ENCODE results near the gene SDSL.
A peak's percentile ranks its signal among the peaks of the same experiment; 100 is the strongest.

Gene SDSL

GRCh38 chr12:113452458-113452857, 30.3 kb downstream of the SDSL start:
- DNase-seq, result no peak

GRCh38 chr12:113453330-113453729, 31.1 kb downstream of the SDSL start:
- DNase-seq, result no peak

- DNase-seq, result no peak
Measured at GRCh38 chr12:113456199-113456598, 34.0 kb downstream of the SDSL start.

GRCh38 chr12:113456761-113457160, 34.6 kb downstream of the SDSL start:
- DNase-seq, result no peak

- DNase-seq, result no peak
Measured at GRCh38 chr12:113457185-113457584, 35.0 kb downstream of the SDSL start.

GRCh38 chr12:113457710-113458109, 35.5 kb downstream of the SDSL start:
- no peak for DNase-seq

- DNase-seq, result no peak
Measured at GRCh38 chr12:113459981-113460380, 37.8 kb downstream of the SDSL start.

GRCh38 chr12:113461666-113462065, 39.5 kb downstream of the SDSL start:
- DNase-seq, result peak; percentile 12

- DNase-seq, result peak; percentile 35
Measured at GRCh38 chr12:113462117-113462774, 40.1 kb downstream of the SDSL start.

GRCh38 chr12:113462998-113463745, 41.0 kb downstream of the SDSL start:
- no peak for DNase-seq

GRCh38 chr12:113463746-113464451, 41.7 kb downstream of the SDSL start:
- DNase-seq, result no peak

GRCh38 chr12:113464452-113464775, 42.2 kb downstream of the SDSL start:
- no peak for DNase-seq

GRCh38 chr12:113464852-113465719, 42.9 kb downstream of the SDSL start:
- no peak for DNase-seq

- peak; percentile 35 for DNase-seq
Measured at GRCh38 chr12:113465808-113466453, 43.8 kb downstream of the SDSL start.

- DNase-seq, result peak; percentile 80
Measured at GRCh38 chr12:113466454-113467141, 44.4 kb downstream of the SDSL start.

GRCh38 chr12:113467142-113467501, 44.9 kb downstream of the SDSL start:
- no peak for DNase-seq

GRCh38 chr12:113467502-113468364, 45.6 kb downstream of the SDSL start:
- peak; percentile 36 for DNase-seq

GRCh38 chr12:113468365-113469223, 46.4 kb downstream of the SDSL start:
- no peak for DNase-seq

- DNase-seq, result no peak
Measured at GRCh38 chr12:113469224-113469948, 47.2 kb downstream of the SDSL start.

Data from NCI-H2171 treated with DMSO at 0.1 percent for 48 hours (cell line).